A673 (cell line): ENCODE results near the gene ATOH8. TPM values are rescaled to one million over a fixed set of nuclear protein-coding genes. Genes with fewer than 3 reads are reported as not detected.
A peak's percentile ranks its signal among the peaks of the same experiment; 100 is the strongest.

ENCODE experiments used
- BruUV-seq: library from RNA; stranded (reverse); fragments of 400-500 nt; replicated peaks from 2 replicates; lab custom pipeline; 2021; lab: Mats Ljungman, UMichigan
- CTCF ChIA-PET: fragments of 300-600 bp; sonication (Branson Sonifier 250); formaldehyde crosslinking; loops from one replicate; lab custom pipeline; 2022; ENCODE audit warnings: antibody characterized with exemption; lab: Charles Lee
- POLR2A ChIA-PET: fragments of 300-600 bp; sonication (Branson Sonifier 250); formaldehyde crosslinking; loops from one replicate; lab custom pipeline; 2022; ENCODE audit warnings: antibody characterized with exemption; ENCODE audit not compliant: low non-redundant PET; lab: Charles Lee
- DNase-seq: peaks from one replicate; pipeline ENCODE4 v3.0.0-alpha.2; 2015; ENCODE audit warnings: low spot score
- H3K27ac ChIP-seq: fragments of 200-600 bp; sonication (generic); 2 replicates; pipeline ENCODE4 v1.5.1; 2016; ENCODE audit warnings: mixed run types, low read depth, mild to moderate bottlenecking, mixed read lengths, antibody characterized with exemption, low read length; ENCODE audit not compliant: poor library complexity, severe bottlenecking
- H3K27me3 ChIP-seq: fragments of 200-600 bp; sonication (generic); replicated peaks from 2 replicates; pipeline ENCODE4 v1.6.1; 2017; ENCODE audit warnings: mixed run types, low read depth, mild to moderate bottlenecking, mixed read lengths, antibody characterized with exemption, low read length; ENCODE audit not compliant: insufficient read depth, poor library complexity
- H3K36me3 ChIP-seq: fragments of 200-600 bp; sonication (generic); 2 replicates; pipeline ENCODE4 v1.6.1; 2016; ENCODE audit warnings: mixed run types, mild to moderate bottlenecking, mixed read lengths, antibody characterized with exemption, low read length; ENCODE audit not compliant: insufficient read depth, poor library complexity, severe bottlenecking
- H3K4me1 ChIP-seq: fragments of 200-600 bp; sonication (generic); 2 replicates; pipeline ENCODE4 v1.6.1; 2017; ENCODE audit warnings: mixed run types, mild to moderate bottlenecking, mixed read lengths, antibody characterized with exemption, low read length; ENCODE audit not compliant: insufficient read depth, poor library complexity, severe bottlenecking
- H3K4me3 ChIP-seq: fragments of 200-600 bp; sonication (generic); 2 replicates; pipeline ENCODE4 v1.5.1; 2016; ENCODE audit warnings: low read depth, mixed run types, mild to moderate bottlenecking, mixed read lengths, low read length; ENCODE audit not compliant: poor library complexity, severe bottlenecking
- H3K9me3 ChIP-seq: fragments of 200-600 bp; sonication (generic); 2 replicates; pipeline ENCODE4 v1.6.1; 2016; ENCODE audit warnings: mixed run types, low read depth, mild to moderate bottlenecking, mixed read lengths, antibody characterized with exemption, low read length; ENCODE audit not compliant: poor library complexity, severe bottlenecking
- CTCF ChIP-seq: fragments of 300-800, 200-600 bp; sonication (generic); conservative IDR thresholded peaks from 2 replicates; pipeline ENCODE4 v1.5.1; 2017; ENCODE audit warnings: low read depth, mild to moderate bottlenecking, antibody characterized with exemption, low read length, moderate library complexity, mixed read lengths
- EZH2 ChIP-seq: fragments of 200-600 bp; sonication (generic); IDR thresholded peaks from 2 replicates; pipeline ENCODE4 v1.6.1; 2017; ENCODE audit warnings: borderline replicate concordance, low read depth, mild to moderate bottlenecking, mixed read lengths, antibody characterized with exemption, low read length; ENCODE audit not compliant: poor library complexity, severe bottlenecking
- intact Hi-C: fragments of 100-400 bp; cut with micrococcal nuclease; formaldehyde crosslinking; loops from one replicate; pipeline ENCODE4 v1.10.0; 2022; ENCODE audit not compliant: unreplicated experiment
- total RNA-seq: library from RNA; stranded (reverse); gene quantifications from 2 replicates; pipeline ENCODE4 v1.2.3, GENCODE V29; 2021

Gene ATOH8
- total RNA-seq, 1 experiment from 2014 or later: 4.6 TPM

DNA sequence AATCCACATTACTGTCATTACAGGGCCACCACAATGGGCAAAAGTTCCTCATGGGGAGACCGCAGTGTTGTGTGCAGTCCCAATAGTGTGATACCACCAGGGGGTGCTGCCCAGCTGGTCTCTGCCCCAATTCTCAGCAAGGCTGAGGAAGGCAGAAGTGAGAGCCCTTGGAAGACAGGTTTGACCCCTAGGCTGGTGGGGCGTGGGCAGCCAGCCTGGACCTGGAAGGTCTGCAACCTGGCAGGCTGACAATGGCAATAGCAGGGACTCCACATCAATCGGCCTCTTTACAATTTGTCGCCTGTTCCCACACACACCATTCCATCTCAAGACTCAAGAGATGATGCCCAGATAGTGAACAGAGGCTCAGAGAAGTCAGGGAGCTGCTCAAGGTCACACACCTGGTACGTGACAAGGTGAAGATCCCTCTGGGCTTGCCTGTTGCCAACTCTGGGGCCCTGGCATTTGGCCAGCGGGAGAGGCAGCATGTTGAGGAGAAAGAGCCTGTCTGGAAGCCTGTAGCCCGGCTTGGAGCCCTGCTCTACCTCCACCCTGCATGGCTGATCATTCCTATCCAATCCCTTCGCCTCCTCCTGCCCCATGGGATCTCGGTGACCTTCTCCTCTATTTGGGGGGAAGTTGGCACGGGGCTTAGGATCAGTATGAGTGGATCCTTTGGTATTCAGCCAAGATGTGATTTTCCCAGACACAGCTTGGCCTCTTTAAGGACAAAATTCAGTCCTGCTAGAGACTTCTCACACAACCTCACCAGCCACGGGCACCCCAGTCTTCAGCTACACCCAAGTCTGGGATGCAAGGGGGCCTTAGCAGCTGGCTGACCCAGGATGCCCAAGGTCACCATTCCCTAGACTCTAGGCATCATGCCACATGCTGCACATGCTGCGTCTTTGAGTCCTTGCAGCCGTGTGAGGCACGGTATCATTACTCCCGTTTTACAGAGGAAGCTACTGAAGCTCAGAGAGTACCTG, 2.9 kb upstream of the ATOH8 start:
- peaks cover 29% of the 10 kb centered on the region for H3K4me1 ChIP-seq
- peak; percentile 93 for TF ChIP-seq CTCF
- TF ChIP-seq EZH2: no peak
- no peak overlapping the region for H3K27ac ChIP-seq
- H3K27me3 ChIP-seq: no peaks in the 10 kb centered on the region
- H3K9me3 ChIP-seq: no peaks in the 10 kb centered on the region
- H3K36me3 ChIP-seq: no peaks in the 10 kb centered on the region
- no TSS peak for BruUV-seq
- H3K4me3 ChIP-seq: no peak overlapping the region
- POLR2A ChIA-PET: no interaction called here
- CTCF ChIA-PET: interaction anchor here (0.5 to 3.7 kb wide), 4 partner anchors 8 to 111 kb away, joined by 3 to 30 read pairs (median 5); no protein-coding TSS in a partner anchor
- peak; percentile 68 for DNase-seq
- intact Hi-C loops: loop anchor here (1.0 to 5.0 kb wide), 3 partner anchors 54 to 136 kb away; partner anchors contain the start of gene ST3GAL5

GRCh38 chr2:85751627-85752026, 2.2 kb upstream of the ATOH8 start:
- no peak for DNase-seq
- TF ChIP-seq CTCF (no peak), EZH2 (no peak)
- Histone ChIP-seq H3K27me3 (no peaks in the 10 kb centered on the region), H3K36me3 (no peaks in the 10 kb centered on the region), H3K9me3 (no peaks in the 10 kb centered on the region), H3K4me1 (peaks cover 36% of the 10 kb centered on the region), H3K27ac (no peak overlapping the region), H3K4me3 (no peak overlapping the region)
- POLR2A ChIA-PET: no interaction called here
- CTCF ChIA-PET: interaction anchor here (1.7 to 3.7 kb wide), 2 partner anchors 21 to 62 kb away, joined by 5 to 30 read pairs; no protein-coding TSS in a partner anchor
- BruUV-seq: no TSS peak
- intact Hi-C loops: loop anchor here (1.0 to 5.0 kb wide), 3 partner anchors 47 to 136 kb away; partner anchors contain the start of gene ST3GAL5

DNA sequence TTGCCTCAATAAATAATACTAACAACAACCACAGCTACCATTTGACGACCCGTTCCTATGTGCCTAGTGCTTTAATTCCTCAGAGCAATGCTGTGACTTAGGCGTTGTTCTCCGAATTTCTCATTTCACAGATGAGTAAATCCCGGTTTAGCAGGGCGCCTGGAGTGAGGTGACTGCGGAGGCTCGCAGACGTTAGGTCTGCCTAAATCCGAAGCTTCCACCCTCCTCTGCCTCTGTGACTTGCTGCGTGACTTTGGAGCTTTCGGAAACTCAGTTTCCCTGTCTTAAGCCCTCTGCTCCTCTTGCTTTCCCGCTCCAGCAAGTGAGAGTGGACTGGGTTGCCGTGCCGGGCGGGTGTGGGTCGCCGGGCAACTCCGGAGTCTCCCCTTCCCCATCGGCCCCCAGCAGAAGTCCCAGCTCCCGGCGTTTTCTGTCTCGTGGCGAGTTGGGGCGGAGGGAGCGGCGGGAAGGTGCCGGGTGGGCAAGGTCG, 711 bp upstream of the ATOH8 start:
- Histone ChIP-seq H3K27me3 (no peaks in the 10 kb centered on the region), H3K4me3 (peak overlapping the region; percentile 66), H3K4me1 (peaks cover 37% of the 10 kb centered on the region), H3K27ac (no peak overlapping the region), H3K9me3 (no peaks in the 10 kb centered on the region), H3K36me3 (no peaks in the 10 kb centered on the region)
- ChIA-PET CTCF (interaction anchor here (1.0 to 1.3 kb wide), 3 partner anchors 8 to 61 kb away, joined by 3 read pairs; no protein-coding TSS in a partner anchor), POLR2A (interaction anchor here (0.6 kb wide), 1 partner anchor 32 kb away, joined by 3 read pairs; no protein-coding TSS in a partner anchor)
- peak; percentile 63 for DNase-seq
- intact Hi-C loops: loop anchor here (5.0 kb wide), 1 partner anchor 134 kb away; the partner anchor contains the start of gene ST3GAL5
- BruUV-seq: no TSS peak
- TF ChIP-seq CTCF (no peak), EZH2 (no peak)
